HG03558 (cell line): ENCODE results near the gene GNAO1.

ENCODE experiments used
- ATAC-seq: cut with Tn5 transposase; IDR thresholded peaks from one replicate; pipeline ENCODE4 v1.9.1; 2021; ENCODE audit warnings: moderate number of reproducible peaks; ENCODE audit not compliant: unreplicated experiment; ENCODE audit errors: extremely low read depth

Gene GNAO1

GRCh38 chr16:56233795-56234566, 42.7 kb downstream of the GNAO1 start:
- no peak for ATAC-seq

- no peak for ATAC-seq
Observed at GRCh38 chr16:56234737-56235136, 43.4 kb downstream of the GNAO1 start.

- ATAC-seq: no peak
Observed at GRCh38 chr16:56237451-56237930, 46.2 kb downstream of the GNAO1 start.

- no peak for ATAC-seq
Observed at GRCh38 chr16:56238188-56238587, 46.9 kb downstream of the GNAO1 start.

DNA sequence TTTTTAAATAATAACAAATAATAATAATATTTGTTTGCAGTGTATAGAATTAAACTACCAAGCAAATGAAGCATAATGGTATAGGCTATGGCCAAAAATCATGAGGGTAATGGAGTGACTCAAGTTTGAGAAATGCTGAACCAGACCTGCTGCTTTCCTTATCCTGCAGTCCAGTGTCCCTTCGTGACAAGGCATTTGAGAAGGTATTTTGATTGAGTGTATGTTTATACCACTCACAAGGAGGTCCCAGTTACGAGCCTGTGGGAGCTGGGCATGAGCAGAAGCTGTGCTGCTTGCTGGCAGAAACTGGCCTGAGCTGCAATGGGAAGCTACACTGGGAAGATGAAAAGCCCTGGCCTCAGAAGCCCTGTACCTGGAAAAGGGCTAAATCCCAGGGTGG, 50.3 kb downstream of the GNAO1 start:
- no peak for ATAC-seq

GRCh38 chr16:56242740-56243139, 51.5 kb downstream of the GNAO1 start:
- no peak for ATAC-seq

DNA sequence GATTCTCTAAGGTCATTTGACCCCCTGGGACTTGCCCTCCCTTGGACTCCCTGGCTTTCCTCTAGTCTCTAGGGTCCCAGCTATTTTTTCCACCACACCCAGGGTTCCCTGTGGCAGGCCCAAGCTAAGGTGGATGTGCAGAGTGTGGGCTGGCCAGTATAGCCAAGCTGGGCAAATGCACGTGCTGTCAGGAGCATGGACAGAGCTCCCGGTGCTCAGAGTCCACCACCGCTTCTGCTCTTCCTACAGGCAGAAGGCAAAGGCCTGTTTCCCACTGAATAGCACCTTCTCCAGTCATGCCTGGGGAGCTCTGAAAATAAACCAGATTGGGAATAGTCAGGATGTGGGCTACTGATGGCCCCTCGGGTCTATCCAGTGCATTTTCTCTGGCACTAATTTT, 53.3 kb downstream of the GNAO1 start:
- ATAC-seq: no peak

DNA sequence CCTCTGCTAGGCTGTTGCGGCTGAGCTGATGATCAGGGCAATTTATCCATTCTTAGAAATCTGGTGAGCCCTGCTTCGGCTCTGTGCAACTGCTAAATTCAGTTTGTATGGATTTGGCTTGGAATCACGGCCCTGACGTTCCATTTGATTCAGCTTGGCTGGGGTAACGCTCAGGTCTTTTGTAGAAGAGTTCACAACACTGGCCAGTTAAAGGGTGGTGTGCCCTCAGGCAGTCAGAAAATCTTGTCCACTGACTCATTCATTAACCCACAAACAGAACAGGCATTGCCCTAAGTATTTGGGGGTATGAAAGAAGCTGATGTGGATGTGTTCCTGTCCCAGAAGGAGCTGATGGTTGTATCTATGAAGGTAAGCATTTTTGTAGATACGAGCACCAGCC, 53.9 kb downstream of the GNAO1 start:
- no peak for ATAC-seq

- ATAC-seq: no peak
Observed at GRCh38 chr16:56246051-56246817, 54.9 kb downstream of the GNAO1 start.

DNA sequence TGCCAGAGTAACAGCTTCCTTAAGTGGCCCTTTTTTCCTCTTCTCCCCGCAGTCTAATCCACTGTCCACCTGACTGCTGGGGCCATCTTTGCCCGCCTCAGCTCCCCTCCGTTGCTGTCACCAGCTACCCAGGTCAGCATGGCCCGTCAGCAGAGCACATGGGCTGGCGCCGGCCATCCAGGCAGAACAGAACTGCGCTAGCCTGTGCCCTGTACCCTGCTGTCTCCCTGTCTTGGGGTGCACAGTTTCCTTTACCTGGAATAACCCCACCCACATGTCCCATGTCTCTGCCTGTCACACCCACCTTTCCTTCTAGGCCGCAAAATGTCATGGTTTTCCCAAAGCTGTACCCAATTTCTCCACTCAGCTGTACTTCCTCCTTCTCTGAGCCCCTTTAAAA, 55.7 kb downstream of the GNAO1 start:
- ATAC-seq: no peak

GRCh38 chr16:56247808-56248207, 56.5 kb downstream of the GNAO1 start:
- ATAC-seq: no peak

DNA sequence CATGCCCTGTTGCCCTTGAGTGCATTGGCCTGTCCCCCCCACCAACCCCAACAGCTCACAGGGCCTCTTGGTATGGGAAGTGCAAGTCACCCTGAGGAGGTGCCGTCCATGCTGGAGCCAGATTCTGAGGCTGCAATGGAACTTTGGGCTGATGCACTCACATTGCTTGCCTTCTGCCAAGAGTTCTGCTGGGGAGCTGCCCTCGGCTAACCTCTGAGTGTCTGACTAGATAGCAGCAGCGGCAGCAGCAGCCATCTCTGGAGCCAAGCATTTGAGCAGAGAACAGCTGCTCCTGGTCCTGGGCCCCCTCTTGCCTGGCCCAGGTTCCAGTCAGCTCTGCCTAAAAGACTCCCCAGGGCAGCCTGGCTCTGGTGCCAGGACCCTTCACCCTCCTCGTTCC, 61.5 kb downstream of the GNAO1 start:
- ATAC-seq: no peak

- no peak for ATAC-seq
Observed at GRCh38 chr16:56255904-56256303, 64.6 kb downstream of the GNAO1 start.

- ATAC-seq: no peak
Observed at GRCh38 chr16:56257239-56257638, 66.0 kb downstream of the GNAO1 start.

DNA sequence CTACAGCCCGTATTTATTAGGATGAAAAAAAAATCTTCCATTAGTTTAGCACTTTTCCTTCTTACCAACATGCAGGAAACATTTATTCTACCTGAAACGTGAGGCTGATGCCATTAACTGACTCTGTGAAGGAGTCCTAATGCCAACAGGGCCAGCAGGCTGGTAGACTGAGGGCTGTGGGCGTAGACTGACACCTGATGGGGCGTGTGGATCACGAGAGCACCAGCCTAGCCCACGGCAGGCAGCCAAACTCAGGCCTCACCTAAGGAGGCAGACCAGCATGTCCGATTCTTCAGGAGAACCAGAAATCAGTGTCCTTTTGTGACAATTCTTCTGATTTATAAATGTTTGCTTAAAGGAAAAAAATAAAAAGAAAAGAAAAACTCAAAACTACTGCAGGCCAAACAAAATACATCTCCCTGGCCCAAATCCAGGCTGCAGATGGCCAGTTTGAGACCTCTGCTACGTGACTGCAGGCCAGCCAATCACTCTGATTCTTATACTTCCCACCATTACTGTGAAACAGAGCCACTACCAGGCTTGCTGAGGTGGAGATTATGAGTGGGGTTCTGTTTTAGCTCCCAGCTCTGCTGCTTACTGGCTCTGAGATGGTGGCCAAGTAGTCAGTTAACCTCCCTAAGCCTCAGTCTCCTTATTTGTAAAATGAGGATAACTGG, 66.5 kb downstream of the GNAO1 start:
- ATAC-seq: no peak

GRCh38 chr16:56258508-56259424, 67.5 kb downstream of the GNAO1 start:
- no peak for ATAC-seq

- no peak for ATAC-seq
Observed at GRCh38 chr16:56259425-56259779, 68.1 kb downstream of the GNAO1 start.

DNA sequence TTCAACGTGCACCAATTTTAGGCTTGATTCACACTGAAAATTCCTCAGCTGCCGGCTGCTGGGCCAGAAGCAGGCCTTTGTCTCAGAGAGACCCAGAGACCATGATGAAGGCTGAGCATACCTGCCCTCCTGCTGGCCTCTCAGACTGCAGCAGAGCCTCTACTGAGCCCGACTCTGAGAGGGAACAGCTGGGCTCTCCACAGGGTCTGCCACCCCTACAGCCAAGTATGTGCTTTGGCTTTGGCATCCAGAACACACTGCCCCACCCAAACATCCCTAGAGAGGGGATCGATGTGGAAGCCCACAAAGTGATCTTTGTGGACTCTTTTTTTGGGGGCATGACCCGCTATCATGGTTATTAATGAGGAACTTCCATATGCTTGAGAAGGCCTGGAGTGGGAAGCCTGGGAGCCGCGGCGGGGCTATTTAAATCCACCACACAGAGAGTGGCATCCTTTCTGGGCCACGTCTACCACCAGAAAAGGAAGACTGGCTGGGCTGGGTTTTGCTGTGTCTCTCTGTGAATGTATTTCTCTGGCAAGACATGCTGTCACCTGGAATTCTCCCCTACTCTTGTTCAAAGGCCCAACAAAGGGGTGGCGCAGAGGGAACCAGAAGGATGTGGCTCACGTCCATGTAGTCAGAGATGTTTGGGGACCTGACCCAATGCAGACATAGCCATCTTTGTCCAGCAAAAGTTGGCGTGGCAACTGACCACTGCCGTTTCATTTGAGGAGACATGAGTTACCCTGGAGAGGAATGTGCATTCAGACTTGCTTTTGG, 69.3 kb downstream of the GNAO1 start:
- no peak for ATAC-seq

GRCh38 chr16:56261656-56262055, 70.4 kb downstream of the GNAO1 start:
- ATAC-seq: no peak
